Osteocyte (in vitro differentiated cells): ENCODE measurements around the gene ASB13. TPM values are rescaled to one million over a fixed set of nuclear protein-coding genes. Genes with fewer than 3 reads are reported as not detected.

Experiments
- DNase-seq: peaks from one replicate; pipeline ENCODE4 v3.0.0; 2021; ENCODE audit warnings: mixed read lengths; ENCODE audit not compliant: unreplicated experiment; ENCODE audit errors: extremely low spot score
- H3K27ac Mint-ChIP-seq: one replicate; pipeline ENCODE4 v1.8.0; 2021; ENCODE audit warnings: mild to moderate bottlenecking, mixed read lengths; ENCODE audit not compliant: unreplicated experiment
- H3K27me3 Mint-ChIP-seq: one replicate; pipeline ENCODE4 v1.8.0; 2021; ENCODE audit warnings: mixed read lengths; ENCODE audit not compliant: unreplicated experiment
- H3K36me3 Mint-ChIP-seq: one replicate; pipeline ENCODE4 v1.8.0; 2021; ENCODE audit warnings: mixed read lengths; ENCODE audit not compliant: unreplicated experiment
- H3K4me1 Mint-ChIP-seq: one replicate; pipeline ENCODE4 v1.8.0; 2021; ENCODE audit warnings: mixed read lengths; ENCODE audit not compliant: unreplicated experiment
- H3K4me3 Mint-ChIP-seq: one replicate; pipeline ENCODE4 v1.8.0; 2021; ENCODE audit warnings: mild to moderate bottlenecking, moderate library complexity, mixed read lengths; ENCODE audit not compliant: unreplicated experiment
- H3K9me3 Mint-ChIP-seq: one replicate; pipeline ENCODE4 v1.8.0; 2021; ENCODE audit warnings: mixed read lengths; ENCODE audit not compliant: unreplicated experiment
- total RNA-seq: library from RNA; stranded (reverse); gene quantifications from 2 replicates; pipeline ENCODE4 v1.2.1, GENCODE V29; 2021
- TF ChIP-seq, protein P1 (sequence below): fragments of 200-600 bp; sonication (generic); IDR thresholded peaks from 2 replicates; pipeline ENCODE4 v1.5.0; 2021; ENCODE audit warnings: antibody characterized with exemption, mild to moderate bottlenecking, moderate library complexity

Gene ASB13
- total RNA-seq, 1 donor from 2014 or later: 18.4 TPM

DNA sequence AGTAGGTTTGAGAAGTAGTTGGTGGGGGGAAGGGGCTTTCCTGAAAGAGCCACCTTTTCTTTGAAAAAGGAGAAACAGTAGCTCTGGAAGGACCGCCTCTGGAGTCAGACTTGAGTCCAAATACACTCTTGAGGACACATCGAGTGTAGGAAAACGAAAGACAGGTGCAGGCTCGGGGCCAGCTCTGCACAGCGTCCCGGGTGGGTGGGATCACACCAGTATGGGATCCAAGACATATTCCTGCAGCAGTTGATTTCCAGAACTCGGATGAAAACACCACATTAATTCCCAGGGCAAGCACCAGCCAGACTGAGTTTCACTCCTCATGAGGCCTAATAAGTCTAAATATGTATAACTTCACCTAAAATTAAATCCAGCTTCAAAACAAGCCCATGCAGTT lies 61.4 kb downstream of the ASB13 start:
- Mint-ChIP-seq H3K36me3 (no peaks in the 10 kb centered on the region), H3K27ac (no peak overlapping the region), H3K27me3 (no peaks in the 10 kb centered on the region), H3K4me1 (peaks cover 16% of the 10 kb centered on the region), H3K9me3 (no peaks in the 10 kb centered on the region), H3K4me3 (no peak overlapping the region)
- no peak for DNase-seq
- TF ChIP-seq, protein P1, sequence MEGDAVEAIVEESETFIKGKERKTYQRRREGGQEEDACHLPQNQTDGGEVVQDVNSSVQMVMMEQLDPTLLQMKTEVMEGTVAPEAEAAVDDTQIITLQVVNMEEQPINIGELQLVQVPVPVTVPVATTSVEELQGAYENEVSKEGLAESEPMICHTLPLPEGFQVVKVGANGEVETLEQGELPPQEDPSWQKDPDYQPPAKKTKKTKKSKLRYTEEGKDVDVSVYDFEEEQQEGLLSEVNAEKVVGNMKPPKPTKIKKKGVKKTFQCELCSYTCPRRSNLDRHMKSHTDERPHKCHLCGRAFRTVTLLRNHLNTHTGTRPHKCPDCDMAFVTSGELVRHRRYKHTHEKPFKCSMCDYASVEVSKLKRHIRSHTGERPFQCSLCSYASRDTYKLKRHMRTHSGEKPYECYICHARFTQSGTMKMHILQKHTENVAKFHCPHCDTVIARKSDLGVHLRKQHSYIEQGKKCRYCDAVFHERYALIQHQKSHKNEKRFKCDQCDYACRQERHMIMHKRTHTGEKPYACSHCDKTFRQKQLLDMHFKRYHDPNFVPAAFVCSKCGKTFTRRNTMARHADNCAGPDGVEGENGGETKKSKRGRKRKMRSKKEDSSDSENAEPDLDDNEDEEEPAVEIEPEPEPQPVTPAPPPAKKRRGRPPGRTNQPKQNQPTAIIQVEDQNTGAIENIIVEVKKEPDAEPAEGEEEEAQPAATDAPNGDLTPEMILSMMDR: no peak

DNA sequence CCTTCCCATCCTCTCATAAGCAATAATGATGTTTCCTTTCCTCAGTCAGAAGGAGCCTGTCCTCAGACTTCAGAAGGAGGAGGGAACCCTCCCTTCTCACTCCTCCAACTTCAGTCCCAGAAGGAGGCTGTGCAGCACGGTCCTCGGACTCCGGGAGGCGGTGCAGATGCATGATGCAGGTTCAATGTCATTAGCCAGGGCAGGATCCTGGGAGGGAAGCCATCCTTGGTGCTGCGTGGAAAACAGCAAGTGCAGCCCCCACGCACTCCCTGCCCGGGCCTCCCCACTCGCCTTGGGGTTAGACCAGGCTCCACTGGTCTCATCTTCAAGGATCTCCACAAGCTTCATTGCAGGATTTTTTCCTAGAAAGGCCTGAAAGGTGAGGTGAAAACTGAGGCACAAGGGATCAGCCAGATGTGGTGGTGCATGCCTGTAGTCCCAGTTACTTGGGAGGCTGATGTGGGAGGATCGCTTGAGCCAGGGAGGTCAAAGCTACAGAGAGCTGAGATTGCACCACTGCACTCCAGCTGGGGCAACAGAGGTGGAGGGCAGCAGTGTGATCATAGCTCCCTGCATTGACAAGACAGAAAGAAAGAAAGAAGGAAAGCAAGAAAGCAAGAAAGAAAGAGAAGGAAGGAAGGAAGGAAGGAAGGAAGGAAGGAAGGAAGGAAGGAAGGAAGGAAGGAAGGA lies 62.0 kb downstream of the ASB13 start:
- no peaks in the 10 kb centered on the region for H3K27me3 Mint-ChIP-seq
- H3K27ac Mint-ChIP-seq: no peak overlapping the region
- no peaks in the 10 kb centered on the region for H3K9me3 Mint-ChIP-seq
- H3K36me3 Mint-ChIP-seq: no peaks in the 10 kb centered on the region
- peaks cover 16% of the 10 kb centered on the region for H3K4me1 Mint-ChIP-seq
- TF ChIP-seq, protein P1: no peak
- no peak overlapping the region for H3K4me3 Mint-ChIP-seq
- DNase-seq: no peak

DNA sequence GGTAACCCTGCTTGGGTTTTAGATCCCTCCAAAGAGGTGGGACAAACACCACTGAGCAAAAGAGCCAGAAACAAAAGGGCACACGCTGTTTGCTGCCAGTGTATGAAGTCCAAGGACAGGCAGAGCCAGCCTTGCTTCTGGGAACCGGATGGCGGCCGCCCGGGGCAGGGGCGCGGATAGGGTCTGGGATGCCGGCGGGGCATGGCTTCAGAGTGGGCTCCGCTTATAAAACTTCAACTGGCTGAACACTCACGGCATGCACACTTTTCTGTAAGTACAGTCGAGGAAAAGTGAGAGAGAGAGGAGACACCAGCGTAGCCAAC lies 62.6 kb downstream of the ASB13 start:
- Mint-ChIP-seq H3K27ac (no peak overlapping the region), H3K27me3 (no peaks in the 10 kb centered on the region), H3K4me1 (peaks cover 11% of the 10 kb centered on the region), H3K4me3 (no peak overlapping the region), H3K9me3 (no peaks in the 10 kb centered on the region), H3K36me3 (no peaks in the 10 kb centered on the region)
- TF ChIP-seq, protein P1: no peak
- no peak for DNase-seq

DNA sequence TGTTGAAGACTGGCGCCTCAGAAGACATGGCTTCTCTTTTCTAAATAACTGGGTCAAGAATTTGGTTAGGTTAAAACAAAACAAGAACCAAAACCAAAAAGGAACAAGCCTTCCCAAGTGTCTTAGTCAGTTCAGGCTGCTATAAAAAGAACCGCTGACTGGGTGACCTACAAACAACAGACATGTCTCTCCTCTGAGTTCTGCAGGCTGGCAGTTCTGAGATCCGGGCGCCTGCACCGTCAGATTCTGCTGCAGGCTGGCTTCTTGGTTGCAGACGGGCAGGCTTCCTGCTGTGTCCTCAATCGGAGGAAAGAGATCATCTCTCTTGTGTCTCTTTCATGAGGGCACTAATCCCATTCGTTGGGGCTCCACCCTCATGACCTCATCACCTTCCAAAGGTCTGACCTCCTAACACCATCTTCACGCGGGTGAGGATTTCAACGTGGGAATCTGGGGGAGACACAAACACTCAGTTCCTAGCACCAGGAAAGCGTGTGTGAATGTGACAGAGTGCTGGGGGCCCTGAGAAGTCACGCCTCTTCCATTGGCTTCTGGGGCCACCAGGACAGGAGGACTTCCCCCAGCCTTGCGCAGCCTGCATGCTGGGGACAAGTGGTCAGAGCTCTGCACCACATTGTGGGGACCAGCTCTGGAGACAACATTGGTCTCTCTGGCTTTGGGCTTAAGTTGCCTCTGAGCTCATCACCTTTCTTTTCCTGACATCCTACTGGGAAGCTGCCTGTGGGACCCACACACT lies 63.1 kb downstream of the ASB13 start:
- H3K27me3 Mint-ChIP-seq: no peaks in the 10 kb centered on the region
- TF ChIP-seq, protein P1: no peak
- no peak overlapping the region for H3K4me3 Mint-ChIP-seq
- no peak overlapping the region for H3K27ac Mint-ChIP-seq
- peaks cover 7% of the 10 kb centered on the region for H3K4me1 Mint-ChIP-seq
- H3K36me3 Mint-ChIP-seq: no peaks in the 10 kb centered on the region
- DNase-seq: no peak
- H3K9me3 Mint-ChIP-seq: no peaks in the 10 kb centered on the region

DNA sequence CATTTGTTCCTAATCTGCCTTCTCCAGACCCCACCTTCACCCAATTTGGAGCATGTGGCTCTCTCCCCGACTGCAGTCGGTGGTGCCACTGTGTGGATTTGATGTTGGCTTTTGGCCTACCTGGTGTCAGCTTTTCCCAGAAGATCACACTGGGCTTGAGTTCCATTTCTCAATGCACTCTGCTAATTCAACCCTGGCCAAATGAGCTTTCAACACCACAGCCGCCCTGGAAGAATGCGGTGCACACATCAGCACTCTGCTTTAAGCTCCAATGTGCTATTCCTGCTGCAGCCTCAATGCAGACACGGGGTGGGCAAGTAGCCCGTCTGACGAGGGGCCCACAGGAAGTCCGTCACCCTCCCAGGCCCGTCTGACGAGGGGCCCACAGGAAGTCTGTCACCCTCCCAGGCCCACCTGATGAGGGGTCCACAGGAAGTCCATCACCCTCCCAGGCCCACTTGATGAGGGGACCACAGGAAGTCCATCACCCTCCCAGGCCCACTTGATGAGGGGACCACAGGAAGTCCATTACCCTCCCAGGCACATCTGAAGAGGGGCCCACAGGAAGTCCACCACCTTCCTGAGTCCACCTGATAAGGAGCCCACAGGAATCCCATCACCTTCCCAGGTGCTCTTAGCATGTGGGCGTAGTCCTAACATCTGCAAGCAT lies 64.4 kb downstream of the ASB13 start:
- peaks cover 10% of the 10 kb centered on the region for H3K4me1 Mint-ChIP-seq
- TF ChIP-seq, protein P1: no peak
- no peaks in the 10 kb centered on the region for H3K27me3 Mint-ChIP-seq
- no peaks in the 10 kb centered on the region for H3K9me3 Mint-ChIP-seq
- no peak overlapping the region for H3K4me3 Mint-ChIP-seq
- no peak overlapping the region for H3K27ac Mint-ChIP-seq
- DNase-seq: no peak
- H3K36me3 Mint-ChIP-seq: no peaks in the 10 kb centered on the region
